NOMO-1 (cell line): ENCODE measurements around the gene ABHD17B.
"Not testable (repeated sequence)": the region's sequence is repeated elsewhere in the genome, so short reads cannot be mapped to it uniquely, and the experiment has no call there.

Experiments used
- DNase-seq, 2 experiments: peaks; one replicate each; lab custom pipeline; 2025; ENCODE audit not compliant: unreplicated experiment in 2 of 2; lab: John Stamatoyannopoulos, UW

ABHD17B gene

GRCh38 chr9:71916834-71917534 lies 6.0 kb upstream of the ABHD17B start:
- no peak for DNase-seq

GRCh38 chr9:71915495-71915894 lies 4.5 kb upstream of the ABHD17B start:
- DNase-seq, result no peak

GRCh38 chr9:71911908-71912335 lies 929 bp upstream of the ABHD17B start:
- no peak for DNase-seq

- no peak for DNase-seq
Measured at GRCh38 chr9:71910650-71911060, 338 bp downstream of the ABHD17B start.

- DNase-seq, result no peak
Measured at GRCh38 chr9:71909887-71910649, 925 bp downstream of the ABHD17B start.

GRCh38 chr9:71908825-71909224 lies 2.2 kb downstream of the ABHD17B start:
- no peak for DNase-seq

GRCh38 chr9:71904076-71904475 lies 6.9 kb downstream of the ABHD17B start:
- no peak for DNase-seq

GRCh38 chr9:71901695-71902597 lies 9.0 kb downstream of the ABHD17B start:
- no peak for DNase-seq

- not testable (repeated sequence) for DNase-seq
Measured at GRCh38 chr9:71898756-71899155, 12.2 kb downstream of the ABHD17B start.

GRCh38 chr9:71897577-71897976 lies 13.4 kb downstream of the ABHD17B start:
- DNase-seq, result peak; percentile 21 to 59

GRCh38 chr9:71896761-71897160 lies 14.2 kb downstream of the ABHD17B start:
- DNase-seq, result no peak

GRCh38 chr9:71895955-71896354 lies 15.0 kb downstream of the ABHD17B start:
- DNase-seq, result no peak

GRCh38 chr9:71895117-71895516 lies 15.9 kb downstream of the ABHD17B start:
- DNase-seq, result peak in 1 of 2 experiments; percentile 10

- no peak for DNase-seq
Measured at GRCh38 chr9:71891557-71892189, 19.3 kb downstream of the ABHD17B start.

GRCh38 chr9:71890042-71890679 lies 20.8 kb downstream of the ABHD17B start:
- no peak for DNase-seq

GRCh38 chr9:71887362-71887761 lies 23.6 kb downstream of the ABHD17B start:
- no peak for DNase-seq

GRCh38 chr9:71886541-71886940 lies 24.5 kb downstream of the ABHD17B start:
- no peak for DNase-seq

- no peak for DNase-seq
Measured at GRCh38 chr9:71886015-71886414, 25.0 kb downstream of the ABHD17B start.

GRCh38 chr9:71885467-71885866 lies 25.5 kb downstream of the ABHD17B start:
- no peak for DNase-seq

- DNase-seq, result no peak
Measured at GRCh38 chr9:71884005-71884404, 27.0 kb downstream of the ABHD17B start.
